PC-3 (cell line): Measurements from ENCODE around the gene MSRB2. TPM values are rescaled to one million over a fixed set of nuclear protein-coding genes. Genes with fewer than 3 reads are reported as not detected.
"Not testable (repeated sequence)": the region's sequence is repeated elsewhere in the genome, so short reads cannot be mapped to it uniquely, and the experiment has no call there.

Source experiments
- ATAC-seq: fragments of 200-7000 bp; cut with Tn5 transposase; 2 replicates; pipeline ENCODE4 v1.9.1; 2020; ENCODE audit warnings: mild to moderate bottlenecking, moderate library complexity
- BruUV-seq: library from RNA; stranded (reverse); fragments of 400-500 nt; replicated peaks from 2 replicates; lab custom pipeline; 2021; lab: Mats Ljungman, UMichigan
- CTCF ChIA-PET: fragments of 300-600 bp; sonication (Branson Sonifier 250); formaldehyde crosslinking; loops from one replicate; lab custom pipeline; 2022; ENCODE audit warnings: antibody characterized with exemption; lab: Charles Lee
- POLR2A ChIA-PET: fragments of 300-600 bp; sonication (Branson Sonifier 250); formaldehyde crosslinking; loops from one replicate; lab custom pipeline; 2022; ENCODE audit warnings: antibody characterized with exemption; ENCODE audit not compliant: unreplicated experiment; lab: Charles Lee
- DNase-seq: peaks from one replicate; pipeline ENCODE4 v3.0.0-alpha.2; 2015
- H2AFZ ChIP-seq: fragments of 300-600 bp; sonication (generic); 2 replicates; pipeline ENCODE4 v1.6.0; 2016; ENCODE audit warnings: antibody characterized with exemption, low read length
- H3F3A ChIP-seq: fragments of 300-600 bp; sonication (generic); one replicate; pipeline ENCODE4 v1.6.0; 2017; ENCODE audit warnings: antibody characterized with exemption, low read length, control low read depth, mild to moderate bottlenecking; ENCODE audit not compliant: unreplicated experiment
- H3K27ac ChIP-seq: fragments of 300-600 bp; sonication (generic); 2 replicates; pipeline ENCODE4 v1.5.1; 2016; ENCODE audit warnings: mild to moderate bottlenecking, low read length
- H3K27me3 ChIP-seq: fragments of 300-600 bp; sonication (generic); 2 replicates; pipeline ENCODE4 v1.6.1; 2016; ENCODE audit warnings: low read length, mixed read lengths
- H3K36me3 ChIP-seq: fragments of 300-600 bp; sonication (generic); 2 replicates; pipeline ENCODE4 v1.6.1; 2016; ENCODE audit warnings: low read depth, mixed run types, low read length, mixed read lengths
- H3K4me1 ChIP-seq: fragments of 300-600 bp; sonication (generic); 2 replicates; pipeline ENCODE4 v1.5.1; 2016; ENCODE audit warnings: low read length; ENCODE audit not compliant: insufficient read depth
- H3K4me2 ChIP-seq: fragments of 300-600 bp; sonication (generic); 2 replicates; pipeline ENCODE4 v1.6.0; 2016; ENCODE audit warnings: low read length
- H3K4me3 ChIP-seq: fragments of 300-600 bp; sonication (generic); 2 replicates; pipeline ENCODE4 v1.5.1; 2016; ENCODE audit warnings: mild to moderate bottlenecking, low read length, mixed read lengths
- H3K79me2 ChIP-seq: fragments of 300-600 bp; sonication (generic); 2 replicates; pipeline ENCODE4 v1.6.1; 2017; ENCODE audit warnings: low read length, mixed read lengths
- H3K9ac ChIP-seq: fragments of 300-600 bp; sonication (generic); 2 replicates; pipeline ENCODE4 v1.6.0; 2016; ENCODE audit warnings: mild to moderate bottlenecking, low read length
- H3K9me2 ChIP-seq: fragments of 300-600 bp; sonication (generic); replicated peaks from 2 replicates; pipeline ENCODE4 v1.6.1; 2016; ENCODE audit warnings: mixed run types, low read length, mixed read lengths
- H3K9me3 ChIP-seq: fragments of 300-600 bp; sonication (generic); 2 replicates; pipeline ENCODE4 v1.6.1; 2016; ENCODE audit warnings: low read length, mixed read lengths
- H4K20me1 ChIP-seq: fragments of 300-600 bp; sonication (generic); 2 replicates; pipeline ENCODE4 v1.6.1; 2016; ENCODE audit warnings: low read length, mixed read lengths
- CTCF ChIP-seq: fragments of 300-600 bp; sonication (generic); conservative IDR thresholded peaks from 2 replicates; pipeline ENCODE4 v1.5.1; 2017; ENCODE audit warnings: antibody characterized with exemption, low read depth, mild to moderate bottlenecking, low read length
- EZH2 ChIP-seq: fragments of 300-600 bp; sonication (generic); IDR thresholded peaks from one replicate; pipeline ENCODE4 v1.6.1; 2017; ENCODE audit warnings: antibody characterized with exemption, mild to moderate bottlenecking, low read length; ENCODE audit not compliant: unreplicated experiment
- EZH2phosphoT487 ChIP-seq: fragments of 300-600 bp; sonication (generic); IDR thresholded peaks from 2 replicates; pipeline ENCODE4 v1.6.1; 2018; ENCODE audit warnings: mild to moderate bottlenecking, antibody characterized with exemption, low read length, borderline replicate concordance
- intact Hi-C: fragments of 100-400 bp; cut with micrococcal nuclease; formaldehyde crosslinking; loops from 2 replicates; pipeline ENCODE4 v1.9.0; 2023
- total RNA-seq: library from RNA; depleted of rRNA; stranded (reverse); fragments of >200 nt; gene quantifications from 2 replicates; pipeline ENCODE4 v1.2.3, GENCODE V29; 2014

MSRB2 gene
- total RNA-seq, 1 experiment from 2014 or later = 14.3 TPM

- DNase-seq = no peak
- ATAC-seq = no peak
- no peak overlapping the region for H3K9ac ChIP-seq
- H3K4me3 ChIP-seq = no peak overlapping the region
- H3K9me2 ChIP-seq = no peaks in the 10 kb centered on the region
- H3K27ac ChIP-seq = no peak overlapping the region
- no TSS peak for BruUV-seq
- H3F3A ChIP-seq = no peaks in the 10 kb centered on the region
- H3K4me2 ChIP-seq = no peak overlapping the region
- no peaks in the 10 kb centered on the region for H4K20me1 ChIP-seq
- peaks cover 3% of the 10 kb centered on the region; the same call in 1 of the 2 replicates for H3K4me1 ChIP-seq
- TF ChIP-seq CTCF (no peak), EZH2phosphoT487 (no peak), EZH2 (no peak)
- H3K9me3 ChIP-seq = no peaks in the 10 kb centered on the region
- POLR2A ChIA-PET = no interaction called here
- no peak overlapping the region for H2AFZ ChIP-seq
- H3K36me3 ChIP-seq = no peaks in the 10 kb centered on the region
- intact Hi-C loops = no loop called here
- no peaks in the 10 kb centered on the region for H3K27me3 ChIP-seq
- CTCF ChIA-PET = no interaction called here
- no peaks in the 10 kb centered on the region for H3K79me2 ChIP-seq
Measured at GRCh38 chr10:23070913-23071218, 24.5 kb upstream of the MSRB2 start.

DNA sequence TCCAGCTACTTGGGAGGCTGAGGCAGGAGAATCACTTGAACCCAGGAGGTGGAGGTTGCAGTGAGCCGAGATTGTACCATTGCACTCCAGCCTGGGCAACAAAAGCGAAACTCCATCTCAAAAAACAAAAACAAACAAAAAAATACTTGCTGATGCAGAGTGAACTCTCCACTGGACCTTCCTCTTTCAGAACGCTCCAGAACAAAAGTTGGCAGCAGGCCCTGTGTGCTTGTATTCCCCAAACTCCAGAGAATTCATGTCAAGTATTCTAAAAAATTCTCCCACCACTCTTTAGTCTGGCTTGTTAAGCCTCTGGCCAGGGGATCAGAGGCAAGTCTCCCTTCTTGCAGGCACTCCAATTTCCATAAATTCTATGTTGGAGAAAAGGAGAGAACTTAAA lies 22.8 kb upstream of the MSRB2 start:
- H3F3A ChIP-seq, H2AFZ ChIP-seq, BruUV-seq, H3K36me3 ChIP-seq, H3K9me3 ChIP-seq, H3K4me1 ChIP-seq, H3K27me3 ChIP-seq, H3K79me2 ChIP-seq, H3K9me2 ChIP-seq, POLR2A ChIA-PET, H3K9ac ChIP-seq, DNase-seq, intact Hi-C loops, ATAC-seq, CTCF ChIA-PET, H3K27ac ChIP-seq, H3K4me2 ChIP-seq, H4K20me1 ChIP-seq, H3K4me3 ChIP-seq: not testable (repeated sequence)

DNA sequence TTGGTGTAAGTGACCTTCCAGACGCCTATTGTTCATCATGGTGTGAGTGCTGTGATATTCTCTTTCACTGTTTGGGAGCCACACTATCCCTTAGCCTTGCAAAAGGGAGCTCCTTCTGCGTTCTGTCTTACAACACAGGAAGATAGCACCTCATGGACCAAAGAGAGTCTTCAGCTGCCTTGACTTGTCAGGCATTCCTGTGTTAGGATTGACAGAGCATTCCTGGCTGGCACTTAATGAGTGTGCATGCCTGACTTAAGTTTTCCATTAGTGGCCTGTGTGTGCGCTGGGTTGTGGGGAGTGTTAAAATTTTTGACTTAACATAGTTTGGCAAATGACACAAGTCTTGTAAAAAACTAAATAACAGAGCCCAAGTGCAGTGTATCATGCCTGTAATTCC lies 21.9 kb upstream of the MSRB2 start:
- H3F3A ChIP-seq = no peaks in the 10 kb centered on the region
- intact Hi-C loops = no loop called here
- no peaks in the 10 kb centered on the region for H3K27me3 ChIP-seq
- no peaks in the 10 kb centered on the region for H3K36me3 ChIP-seq
- CTCF ChIA-PET = no interaction called here
- no peak overlapping the region for H2AFZ ChIP-seq
- DNase-seq (no peak), ATAC-seq (no peak)
- H3K9me2 ChIP-seq = no peaks in the 10 kb centered on the region
- TF ChIP-seq CTCF (no peak), EZH2phosphoT487 (no peak), EZH2 (no peak)
- H3K9ac ChIP-seq = no peak overlapping the region
- no peak overlapping the region for H3K4me3 ChIP-seq
- H4K20me1 ChIP-seq = no peaks in the 10 kb centered on the region
- no peaks in the 10 kb centered on the region for H3K9me3 ChIP-seq
- BruUV-seq = no TSS peak
- no peak overlapping the region for H3K27ac ChIP-seq
- no peaks in the 10 kb centered on the region for H3K79me2 ChIP-seq
- POLR2A ChIA-PET = no interaction called here
- H3K4me2 ChIP-seq = no peak overlapping the region
- H3K4me1 ChIP-seq = no peaks in the 10 kb centered on the region
